ENCODE data around the gene NR3C1. TPM values are rescaled to one million over a fixed set of nuclear protein-coding genes. Genes with fewer than 3 reads are reported as not detected.

The NR3C1 gene
- polyA plus RNA-seq (ENCODE audit: insufficient read length): 57.3 TPM

GRCh38 chr5:143403593-143404415, at the start of gene NR3C1:
Gene NR3C1, minus strand, starts transcription at chr5:143403686. Its CDS starts 2,847 bp downstream, at chr5:143400839.
- no peak for DNase-seq (ENCODE audit: low read depth)

- DNase-seq (ENCODE audit: low read depth): no peak
Measured at GRCh38 chr5:143449772-143450171, 46.3 kb upstream of the NR3C1 start.

- no peak for DNase-seq (ENCODE audit: low read depth)
Measured at GRCh38 chr5:143448518-143448917, 45.0 kb upstream of the NR3C1 start.

GRCh38 chr5:143447983-143448382, 44.5 kb upstream of the NR3C1 start:
- DNase-seq (ENCODE audit: low read depth): no peak

GRCh38 chr5:143446535-143447226, 43.2 kb upstream of the NR3C1 start:
- DNase-seq (ENCODE audit: low read depth): no peak

GRCh38 chr5:143445776-143446175, 42.3 kb upstream of the NR3C1 start:
- no peak for DNase-seq (ENCODE audit: low read depth)

GRCh38 chr5:143443330-143443729, 39.8 kb upstream of the NR3C1 start:
- no peak for DNase-seq (ENCODE audit: low read depth)

- no peak for DNase-seq (ENCODE audit: low read depth)
Measured at GRCh38 chr5:143442385-143442784, 38.9 kb upstream of the NR3C1 start.

- no peak for DNase-seq (ENCODE audit: low read depth)
Measured at GRCh38 chr5:143440448-143441115, 37.1 kb upstream of the NR3C1 start.

- no peak for DNase-seq (ENCODE audit: low read depth)
Measured at GRCh38 chr5:143437666-143438273, 34.3 kb upstream of the NR3C1 start.

- DNase-seq (ENCODE audit: low read depth): no peak
Measured at GRCh38 chr5:143436871-143437270, 33.4 kb upstream of the NR3C1 start.

GRCh38 chr5:143435210-143435657, 31.7 kb upstream of the NR3C1 start:
- no peak for DNase-seq (ENCODE audit: low read depth)

GRCh38 chr5:143434261-143435209, 31.0 kb upstream of the NR3C1 start:
- DNase-seq (ENCODE audit: low read depth): no peak

- no peak for DNase-seq (ENCODE audit: low read depth)
Measured at GRCh38 chr5:143433670-143434069, 30.2 kb upstream of the NR3C1 start.

- DNase-seq (ENCODE audit: low read depth): no peak
Measured at GRCh38 chr5:143432658-143433239, 29.3 kb upstream of the NR3C1 start.

GRCh38 chr5:143431789-143432188, 28.3 kb upstream of the NR3C1 start:
- DNase-seq (ENCODE audit: low read depth): no peak

GRCh38 chr5:143428738-143429420, 25.4 kb upstream of the NR3C1 start:
- no peak for DNase-seq (ENCODE audit: low read depth)

GRCh38 chr5:143428155-143428554, 24.7 kb upstream of the NR3C1 start:
- DNase-seq (ENCODE audit: low read depth): no peak

GRCh38 chr5:143427122-143427735, 23.7 kb upstream of the NR3C1 start:
- DNase-seq (ENCODE audit: low read depth): no peak
